MCF 10A (cell line): ENCODE data around the gene GMCL2. TPM values are rescaled to one million over a fixed set of nuclear protein-coding genes. Genes with fewer than 3 reads are reported as not detected.

Experiments used
- BruUV-seq: library from RNA; stranded (reverse); fragments of 400-500 nt; replicated peaks from 2 replicates; lab custom pipeline; 2021; lab: Mats Ljungman, UMichigan
- CTCF ChIA-PET: fragments of 300-600 bp; sonication (Branson Sonifier 250); formaldehyde crosslinking; extraction: SDS; loops from one replicate; lab custom pipeline; 2021; ENCODE audit warnings: antibody characterized with exemption, inconsistent platforms; lab: Yijun Ruan, JAX
- POLR2A ChIA-PET: fragments of 300-600, 350-650 bp; sonication (Branson Sonifier 250); formaldehyde crosslinking; extraction: SDS; loops from one replicate; lab custom pipeline; 2020; ENCODE audit warnings: antibody characterized with exemption, inconsistent platforms; lab: Yijun Ruan, JAX
- DNase-seq: peaks from one replicate; pipeline ENCODE4 v3.0.0-alpha.2; 2018; ENCODE audit not compliant: unreplicated experiment
- H3K27ac Mint-ChIP-seq: one replicate; pipeline ENCODE4 v1.8.0; 2022; ENCODE audit warnings: mild to moderate bottlenecking, low read depth, mixed read lengths; ENCODE audit not compliant: unreplicated experiment
- H3K27me3 Mint-ChIP-seq: one replicate; pipeline ENCODE4 v1.8.0; 2022; ENCODE audit warnings: mixed read lengths; ENCODE audit not compliant: insufficient read depth, unreplicated experiment
- H3K36me3 Mint-ChIP-seq: one replicate; pipeline ENCODE4 v1.8.0; 2022; ENCODE audit warnings: mild to moderate bottlenecking, moderate library complexity, mixed read lengths; ENCODE audit not compliant: insufficient read depth, unreplicated experiment
- H3K4me1 Mint-ChIP-seq: one replicate; pipeline ENCODE4 v1.8.0; 2022; ENCODE audit warnings: mixed read lengths; ENCODE audit not compliant: insufficient read depth, unreplicated experiment
- H3K4me3 Mint-ChIP-seq: one replicate; pipeline ENCODE4 v1.8.0; 2022; ENCODE audit warnings: mild to moderate bottlenecking, moderate library complexity, mixed read lengths; ENCODE audit not compliant: unreplicated experiment
- H3K9me3 Mint-ChIP-seq: one replicate; pipeline ENCODE4 v1.8.0; 2022; ENCODE audit warnings: mixed read lengths; ENCODE audit not compliant: unreplicated experiment
- intact Hi-C: fragments of 100-400 bp; cut with micrococcal nuclease; formaldehyde crosslinking; loops from 2 replicates; pipeline ENCODE4 v1.14.1; 2022
- total RNA-seq: library from RNA; stranded (reverse); gene quantifications from 2 replicates; pipeline ENCODE4 v1.2.3, GENCODE V29; 2022
- TF ChIP-seq, protein P1 (sequence below): fragments of 200-600 bp; IDR thresholded peaks from one replicate; pipeline ENCODE4 v1.8.0; 2022; ENCODE audit warnings: antibody characterized with exemption, mild to moderate bottlenecking; ENCODE audit not compliant: unreplicated experiment

GMCL2 gene
- total RNA-seq, 1 experiment from 2014 or later, result not detected

DNA sequence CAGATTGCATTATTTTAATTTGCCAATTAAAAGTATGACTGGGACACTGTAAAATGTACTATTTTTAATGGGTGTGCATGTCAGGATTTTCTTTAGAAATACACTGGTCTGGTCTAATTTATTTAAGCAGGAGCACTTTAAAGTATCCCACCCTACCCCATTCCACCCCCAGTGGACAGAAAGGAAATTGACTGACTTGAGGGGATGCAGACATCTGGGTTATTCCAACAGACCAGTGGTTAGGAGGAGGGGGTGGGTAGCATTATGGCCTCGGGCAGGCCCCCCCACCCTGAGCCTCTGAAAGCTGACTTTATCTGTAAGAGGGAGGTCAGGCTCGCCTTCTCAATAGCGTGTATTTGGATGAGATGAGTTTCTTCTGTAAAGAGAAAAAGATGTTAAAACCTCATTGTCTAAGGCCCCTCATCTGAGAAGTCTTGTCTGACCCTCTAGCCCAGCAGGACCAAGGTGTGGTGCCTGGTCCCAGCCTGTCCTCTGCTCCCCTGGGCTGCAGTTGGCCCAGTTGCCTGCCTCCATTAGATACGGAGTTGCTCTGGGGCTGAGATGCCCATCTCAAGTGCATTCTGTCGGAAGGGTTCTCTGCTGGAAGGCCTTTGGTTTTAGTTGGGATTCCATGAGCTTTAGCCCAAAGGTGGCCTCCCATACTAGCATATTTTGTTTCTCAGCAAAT, 21.5 kb upstream of the GMCL2 start:
- no TSS peak for BruUV-seq
- CTCF ChIA-PET, result interaction anchor here (1.3 to 1.7 kb wide), 2 partner anchors 133 to 431 kb away, joined by 4 to 7 read pairs; no protein-coding TSS in a partner anchor
- H3K9me3 Mint-ChIP-seq, result no peaks in the 10 kb centered on the region
- TF ChIP-seq, protein P1, sequence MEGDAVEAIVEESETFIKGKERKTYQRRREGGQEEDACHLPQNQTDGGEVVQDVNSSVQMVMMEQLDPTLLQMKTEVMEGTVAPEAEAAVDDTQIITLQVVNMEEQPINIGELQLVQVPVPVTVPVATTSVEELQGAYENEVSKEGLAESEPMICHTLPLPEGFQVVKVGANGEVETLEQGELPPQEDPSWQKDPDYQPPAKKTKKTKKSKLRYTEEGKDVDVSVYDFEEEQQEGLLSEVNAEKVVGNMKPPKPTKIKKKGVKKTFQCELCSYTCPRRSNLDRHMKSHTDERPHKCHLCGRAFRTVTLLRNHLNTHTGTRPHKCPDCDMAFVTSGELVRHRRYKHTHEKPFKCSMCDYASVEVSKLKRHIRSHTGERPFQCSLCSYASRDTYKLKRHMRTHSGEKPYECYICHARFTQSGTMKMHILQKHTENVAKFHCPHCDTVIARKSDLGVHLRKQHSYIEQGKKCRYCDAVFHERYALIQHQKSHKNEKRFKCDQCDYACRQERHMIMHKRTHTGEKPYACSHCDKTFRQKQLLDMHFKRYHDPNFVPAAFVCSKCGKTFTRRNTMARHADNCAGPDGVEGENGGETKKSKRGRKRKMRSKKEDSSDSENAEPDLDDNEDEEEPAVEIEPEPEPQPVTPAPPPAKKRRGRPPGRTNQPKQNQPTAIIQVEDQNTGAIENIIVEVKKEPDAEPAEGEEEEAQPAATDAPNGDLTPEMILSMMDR, result no peak
- no peaks in the 10 kb centered on the region for H3K27me3 Mint-ChIP-seq
- H3K27ac Mint-ChIP-seq, result peak overlapping the region; percentile 85
- intact Hi-C loops, result no loop called here
- H3K36me3 Mint-ChIP-seq, result peaks cover 95% of the 10 kb centered on the region
- POLR2A ChIA-PET, result interaction anchor here (1.3 to 3.3 kb wide), 2 partner anchors 21 to 422 kb away, joined by 3 to 32 read pairs; partner anchors contain the start of gene PHYKPL
- DNase-seq, result no peak
- H3K4me3 Mint-ChIP-seq, result no peak overlapping the region
- H3K4me1 Mint-ChIP-seq, result peaks cover 38% of the 10 kb centered on the region

DNA sequence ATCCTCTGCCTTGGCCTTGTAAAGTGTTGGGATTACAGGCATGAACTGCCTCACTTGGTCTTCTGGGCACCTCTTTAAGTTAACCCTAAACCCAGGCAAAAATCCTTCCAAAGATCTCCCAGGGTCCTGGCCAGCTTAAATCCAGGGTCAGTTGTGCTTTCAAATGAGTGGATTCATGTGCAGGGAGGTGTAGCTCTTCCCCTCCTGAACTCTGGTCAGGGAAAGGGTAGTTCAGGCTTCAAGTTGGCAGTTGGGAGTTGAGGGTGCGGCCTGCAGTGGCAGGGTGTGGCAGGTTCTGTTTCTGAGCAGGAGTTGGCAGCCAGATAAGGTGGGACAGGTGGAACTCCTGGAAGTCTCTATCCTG, 20.7 kb upstream of the GMCL2 start:
- intact Hi-C loops, result no loop called here
- Mint-ChIP-seq H3K4me3 (peak overlapping the region; percentile 99), H3K9me3 (no peaks in the 10 kb centered on the region), H3K27ac (peak overlapping the region; percentile 85), H3K36me3 (peaks cover 87% of the 10 kb centered on the region), H3K4me1 (peaks cover 34% of the 10 kb centered on the region), H3K27me3 (no peaks in the 10 kb centered on the region)
- POLR2A ChIA-PET, result interaction anchor here (0.9 to 4.9 kb wide), 6 partner anchors 8 to 422 kb away, joined by 3 to 44 read pairs (median 16); partner anchors contain the start of genes NHP2 and PHYKPL
- CTCF ChIA-PET, result interaction anchor here (1.1 to 1.7 kb wide), 5 partner anchors 19 to 432 kb away, joined by 3 to 7 read pairs (median 4); no protein-coding TSS in a partner anchor
- DNase-seq, result no peak
- TF ChIP-seq, protein P1, result no peak
- no TSS peak for BruUV-seq

DNA sequence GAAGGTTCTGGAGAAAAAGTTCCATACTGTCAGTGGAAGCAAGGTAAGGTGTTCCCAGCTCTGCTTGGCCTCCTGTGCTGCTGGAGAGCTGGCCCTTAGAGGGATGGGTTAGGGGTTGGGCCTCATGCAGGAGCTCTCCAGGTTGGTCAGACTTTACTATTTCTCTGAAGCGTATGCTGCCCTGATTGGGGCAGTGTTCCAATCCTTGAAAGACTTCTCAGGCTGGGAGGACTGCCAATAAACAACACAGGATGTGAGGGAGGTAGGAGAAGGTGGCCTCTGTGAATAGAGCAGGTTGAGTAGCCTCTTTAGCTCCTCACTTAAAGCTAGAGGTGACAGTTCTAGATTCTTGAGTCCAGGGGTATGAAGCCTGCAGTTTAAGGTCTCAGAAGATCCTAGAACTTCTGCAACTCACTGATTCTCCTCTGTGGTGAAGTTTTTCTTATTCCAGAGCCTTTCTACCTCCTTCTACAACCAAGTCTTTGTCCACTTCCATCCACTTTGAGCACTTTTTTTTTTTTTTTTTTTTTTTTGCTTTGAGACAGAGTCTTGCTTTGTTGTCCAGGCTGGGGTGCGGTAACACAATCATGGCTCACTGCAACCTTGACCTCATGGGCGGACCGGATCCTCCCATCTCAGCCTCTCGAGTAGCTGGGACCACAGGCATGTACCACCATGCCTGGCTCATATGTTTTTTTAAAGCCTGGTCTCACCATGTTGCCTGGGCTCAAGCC, 20.2 kb upstream of the GMCL2 start:
- peak overlapping the region; percentile 99 for H3K4me3 Mint-ChIP-seq
- peak; percentile 96 for DNase-seq
- TF ChIP-seq, protein P1, result no peak
- peak overlapping the region; percentile 85 for H3K27ac Mint-ChIP-seq
- no peaks in the 10 kb centered on the region for H3K9me3 Mint-ChIP-seq
- intact Hi-C loops, result no loop called here
- ChIA-PET CTCF (interaction anchor here (0.7 to 1.7 kb wide), 7 partner anchors 20 to 433 kb away, joined by 3 to 7 read pairs (median 4); no protein-coding TSS in a partner anchor), POLR2A (interaction anchor here (0.6 to 4.9 kb wide), 12 partner anchors 9 to 423 kb away, joined by 3 to 44 read pairs (median 6); partner anchors contain the start of genes NHP2 and PHYKPL)
- no peaks in the 10 kb centered on the region for H3K27me3 Mint-ChIP-seq
- H3K36me3 Mint-ChIP-seq, result peaks cover 82% of the 10 kb centered on the region
- H3K4me1 Mint-ChIP-seq, result peaks cover 32% of the 10 kb centered on the region
- BruUV-seq, result no TSS peak
